Neural cell (in vitro differentiated cells): ENCODE data around the gene PPL. TPM values are rescaled to one million over a fixed set of nuclear protein-coding genes. Genes with fewer than 3 reads are reported as not detected.

ENCODE experiments used
- H2AFZ ChIP-seq: fragments of 200-600, 300-800 bp; sonication (generic), shearing (Covaris generic); 2 replicates; pipeline ENCODE4 v1.6.0; 2014; ENCODE audit warnings: low read depth, mild to moderate bottlenecking, antibody characterized with exemption, low read length, moderate library complexity
- H3F3A ChIP-seq: fragments of 200-600 bp; shearing (Covaris generic); 2 replicates; pipeline ENCODE4 v1.6.1; 2016; ENCODE audit warnings: mild to moderate bottlenecking, moderate library complexity, mixed read lengths, antibody characterized with exemption, low read length; ENCODE audit not compliant: insufficient read depth, poor library complexity, severe bottlenecking
- H3K27ac ChIP-seq: fragments of 200-600, 300-800 bp; sonication (generic), shearing (Covaris generic); 2 replicates; pipeline ENCODE4 v1.5.1; 2014; ENCODE audit warnings: mild to moderate bottlenecking, low read length, moderate library complexity
- H3K27me3 ChIP-seq: fragments of 300-800, 200-600 bp; sonication (generic), shearing (Covaris generic); 2 replicates; pipeline ENCODE4 v1.6.0; 2014; ENCODE audit warnings: mild to moderate bottlenecking, low read depth, low read length, moderate library complexity; ENCODE audit not compliant: insufficient read depth
- H3K36me3 ChIP-seq: fragments of 300-800, 200-600 bp; sonication (generic), shearing (Covaris generic); 2 replicates; pipeline ENCODE4 v1.5.1; 2014; ENCODE audit warnings: mild to moderate bottlenecking, antibody characterized with exemption, low read length, moderate library complexity; ENCODE audit not compliant: insufficient read depth
- H3K4me2 ChIP-seq: fragments of 300-800, 200-600 bp; sonication (generic), shearing (Covaris generic); 2 replicates; pipeline ENCODE4 v1.6.0; 2014; ENCODE audit warnings: mild to moderate bottlenecking, low read length
- H3K4me3 ChIP-seq: fragments of 300-800, 200-600 bp; sonication (generic), shearing (Covaris generic); 2 replicates; pipeline ENCODE4 v1.5.1; 2014; ENCODE audit warnings: mild to moderate bottlenecking, low read length, moderate library complexity
- H3K79me2 ChIP-seq: fragments of 200-600 bp; shearing (Covaris generic); replicated peaks from 2 replicates; pipeline ENCODE4 v1.6.0; 2014; ENCODE audit warnings: mild to moderate bottlenecking, low read length, moderate library complexity; ENCODE audit not compliant: insufficient read depth
- H3K9ac ChIP-seq: fragments of 300-800, 200-600 bp; sonication (generic), shearing (Covaris generic); 2 replicates; pipeline ENCODE4 v1.6.1; 2016; ENCODE audit warnings: mild to moderate bottlenecking, low read length, mixed read lengths
- H3K9me2 ChIP-seq: fragments of 200-600 bp; shearing (Covaris generic); 2 replicates; pipeline ENCODE4 v1.6.1; 2016; ENCODE audit warnings: mild to moderate bottlenecking, low read length, mixed read lengths; ENCODE audit not compliant: insufficient read depth
- H3K9me3 ChIP-seq: fragments of 200-600, 300-800 bp; sonication (generic), shearing (Covaris generic); 2 replicates; pipeline ENCODE4 v1.6.1; 2016; ENCODE audit warnings: mild to moderate bottlenecking, mixed run types, low read length, moderate library complexity, mixed read lengths
- H4K20me1 ChIP-seq: fragments of 200-600 bp; shearing (Covaris generic); 2 replicates; pipeline ENCODE4 v1.6.1; 2016; ENCODE audit warnings: mild to moderate bottlenecking, mixed run types; ENCODE audit not compliant: insufficient read depth
- CTCF ChIP-seq: fragments of 450-650 bp; IDR thresholded peaks from 2 replicates; pipeline ENCODE4 v1.5.1; 2014; ENCODE audit warnings: antibody characterized with exemption, mild to moderate bottlenecking, moderate library complexity; ENCODE audit not compliant: poor library complexity, severe bottlenecking
- EP300 ChIP-seq: fragments of 450-650 bp; conservative IDR thresholded peaks from 2 replicates; pipeline ENCODE4 v1.6.1; 2014; ENCODE audit warnings: antibody characterized with exemption, mild to moderate bottlenecking, moderate library complexity; ENCODE audit not compliant: poor library complexity, severe bottlenecking
- EZH2 ChIP-seq: fragments of 200-600, 300-800 bp; shearing (Covaris generic), sonication (generic); IDR thresholded peaks from 2 replicates; pipeline ENCODE4 v1.6.1; 2014; ENCODE audit warnings: antibody characterized with exemption, low read length, borderline replicate concordance, mild to moderate bottlenecking; ENCODE audit not compliant: insufficient read depth, poor library complexity, severe bottlenecking
- MXI1 ChIP-seq: fragments of 450-650 bp; conservative IDR thresholded peaks from 2 replicates; pipeline ENCODE4 v1.6.1; 2014; ENCODE audit warnings: antibody characterized with exemption, mild to moderate bottlenecking; ENCODE audit not compliant: poor library complexity, severe bottlenecking
- POLR2AphosphoS5 ChIP-seq: IDR thresholded peaks from 2 replicates; pipeline ENCODE4 v1.6.1; 2012
- RAD21 ChIP-seq: fragments of 450-650 bp; conservative IDR thresholded peaks from 2 replicates; pipeline ENCODE4 v1.6.1; 2014; ENCODE audit warnings: antibody characterized with exemption, mild to moderate bottlenecking, moderate library complexity
- REST ChIP-seq: IDR thresholded peaks from 2 replicates; pipeline ENCODE4 v1.6.1; 2012; ENCODE audit warnings: borderline replicate concordance
- SMC3 ChIP-seq: fragments of 450-650 bp; conservative IDR thresholded peaks from 2 replicates; pipeline ENCODE4 v1.6.1; 2014; ENCODE audit warnings: antibody characterized with exemption, mild to moderate bottlenecking, moderate library complexity; ENCODE audit not compliant: poor library complexity
- TAF1 ChIP-seq: IDR thresholded peaks from 2 replicates; pipeline ENCODE4 v1.6.1; 2012; ENCODE audit warnings: low read depth
- polyA plus RNA-seq: library from polyadenylated mRNA; depleted of rRNA; stranded (reverse); fragments of >200 nt; gene quantifications from 2 replicates; pipeline ENCODE4 v1.2.3, GENCODE V29; 2014

The PPL gene
- polyA plus RNA-seq, 1 donor from 2014 or later: 0.81 TPM

GRCh38 chr16:4893103-4893862, 43.7 kb downstream of the PPL start:
- H4K20me1 ChIP-seq: no peaks in the 10 kb centered on the region
- no peak overlapping the region for H2AFZ ChIP-seq
- no peaks in the 10 kb centered on the region for H3K27me3 ChIP-seq
- no peak overlapping the region for H3K27ac ChIP-seq
- H3K9me2 ChIP-seq: no peaks in the 10 kb centered on the region
- no peak for TF ChIP-seq POLR2AphosphoS5
- no peak for TF ChIP-seq REST
- no peak for TF ChIP-seq RAD21
- TF ChIP-seq TAF1: no peak
- no peak for TF ChIP-seq CTCF
- no peak overlapping the region for H3K4me3 ChIP-seq
- no peak overlapping the region for H3K9ac ChIP-seq
- no peaks in the 10 kb centered on the region for H3K36me3 ChIP-seq
- no peaks in the 10 kb centered on the region for H3K9me3 ChIP-seq
- no peaks in the 10 kb centered on the region for H3K79me2 ChIP-seq
- no peak overlapping the region for H3K4me2 ChIP-seq
- H3F3A ChIP-seq: no peaks in the 10 kb centered on the region

GRCh38 chr16:4892361-4893102, 44.4 kb downstream of the PPL start:
- Histone ChIP-seq H3K4me2 (no peak overlapping the region), H3K79me2 (no peaks in the 10 kb centered on the region), H4K20me1 (no peaks in the 10 kb centered on the region), H3K27me3 (no peaks in the 10 kb centered on the region), H2AFZ (no peak overlapping the region), H3K27ac (no peak overlapping the region), H3F3A (no peaks in the 10 kb centered on the region), H3K9me2 (no peaks in the 10 kb centered on the region), H3K9me3 (no peaks in the 10 kb centered on the region), H3K36me3 (no peaks in the 10 kb centered on the region), H3K9ac (no peak overlapping the region), H3K4me3 (no peak overlapping the region)
- TF ChIP-seq RAD21 (no peak), EZH2 (no peak), SMC3 (no peak), TAF1 (no peak), EP300 (no peak), POLR2AphosphoS5 (no peak), MXI1 (no peak)
